ENCODE measurements around the gene PRICKLE1. TPM values are rescaled to one million over a fixed set of nuclear protein-coding genes. Genes with fewer than 3 reads are reported as not detected.

Gene PRICKLE1
- total RNA-seq, 1 donor from 2014 or later: 6.4 TPM

DNA sequence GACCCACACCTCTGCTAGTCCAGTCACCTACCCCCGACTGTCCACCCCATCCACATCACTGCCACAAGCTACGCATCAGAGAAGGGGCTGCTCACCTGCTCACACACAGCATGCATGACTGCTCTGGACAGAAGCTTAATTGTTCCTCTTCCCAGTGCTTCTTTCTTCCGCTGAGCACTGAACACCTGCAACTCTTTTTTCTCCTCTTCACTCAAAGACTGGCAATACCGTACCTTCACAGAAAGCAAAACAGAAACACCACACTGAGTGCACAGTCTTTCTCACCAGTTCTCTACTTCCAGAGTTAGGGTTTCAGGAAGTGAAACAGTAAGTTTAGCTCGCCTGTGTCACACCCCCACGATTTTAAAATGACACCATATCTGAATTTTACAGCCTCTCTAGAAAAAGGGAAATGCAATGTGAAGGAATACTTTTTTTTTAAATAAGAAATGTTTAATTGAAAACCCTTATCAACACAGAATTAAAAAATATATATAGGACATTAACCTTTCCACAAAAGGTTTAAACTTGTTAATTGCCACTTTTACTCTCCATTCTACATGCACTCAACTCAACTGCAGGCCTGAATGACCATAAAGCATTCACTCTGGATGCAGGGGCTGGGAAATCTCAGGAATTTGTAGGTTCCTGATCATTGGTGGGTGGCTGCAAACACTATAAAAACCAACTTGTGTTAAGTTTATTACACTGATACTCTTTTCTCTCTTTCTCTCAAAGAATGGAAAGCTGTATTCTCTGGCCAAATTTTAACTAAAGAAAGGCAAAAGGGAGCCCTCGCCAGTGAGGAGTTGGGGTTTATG lies 120.0 kb downstream of the PRICKLE1 start:
- Mint-ChIP-seq H3K36me3 (ENCODE audit: unreplicated experiment) (no peaks in the 10 kb centered on the region), H3K27me3 (ENCODE audit: unreplicated experiment) (no peaks in the 10 kb centered on the region), H3K9me3 (ENCODE audit: unreplicated experiment) (no peaks in the 10 kb centered on the region), H3K4me1 (ENCODE audit: low read depth, unreplicated experiment) (no peaks in the 10 kb centered on the region), H3K27ac (ENCODE audit: unreplicated experiment) (no peak overlapping the region), H3K4me3 (ENCODE audit: unreplicated experiment) (no peak overlapping the region)
- TF ChIP-seq, protein P1, sequence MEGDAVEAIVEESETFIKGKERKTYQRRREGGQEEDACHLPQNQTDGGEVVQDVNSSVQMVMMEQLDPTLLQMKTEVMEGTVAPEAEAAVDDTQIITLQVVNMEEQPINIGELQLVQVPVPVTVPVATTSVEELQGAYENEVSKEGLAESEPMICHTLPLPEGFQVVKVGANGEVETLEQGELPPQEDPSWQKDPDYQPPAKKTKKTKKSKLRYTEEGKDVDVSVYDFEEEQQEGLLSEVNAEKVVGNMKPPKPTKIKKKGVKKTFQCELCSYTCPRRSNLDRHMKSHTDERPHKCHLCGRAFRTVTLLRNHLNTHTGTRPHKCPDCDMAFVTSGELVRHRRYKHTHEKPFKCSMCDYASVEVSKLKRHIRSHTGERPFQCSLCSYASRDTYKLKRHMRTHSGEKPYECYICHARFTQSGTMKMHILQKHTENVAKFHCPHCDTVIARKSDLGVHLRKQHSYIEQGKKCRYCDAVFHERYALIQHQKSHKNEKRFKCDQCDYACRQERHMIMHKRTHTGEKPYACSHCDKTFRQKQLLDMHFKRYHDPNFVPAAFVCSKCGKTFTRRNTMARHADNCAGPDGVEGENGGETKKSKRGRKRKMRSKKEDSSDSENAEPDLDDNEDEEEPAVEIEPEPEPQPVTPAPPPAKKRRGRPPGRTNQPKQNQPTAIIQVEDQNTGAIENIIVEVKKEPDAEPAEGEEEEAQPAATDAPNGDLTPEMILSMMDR (IDR thresholded peaks at IDR 0.05; ENCODE audit: partially characterized antibody, unreplicated experiment): no peak
- DNase-seq: no peak

DNA sequence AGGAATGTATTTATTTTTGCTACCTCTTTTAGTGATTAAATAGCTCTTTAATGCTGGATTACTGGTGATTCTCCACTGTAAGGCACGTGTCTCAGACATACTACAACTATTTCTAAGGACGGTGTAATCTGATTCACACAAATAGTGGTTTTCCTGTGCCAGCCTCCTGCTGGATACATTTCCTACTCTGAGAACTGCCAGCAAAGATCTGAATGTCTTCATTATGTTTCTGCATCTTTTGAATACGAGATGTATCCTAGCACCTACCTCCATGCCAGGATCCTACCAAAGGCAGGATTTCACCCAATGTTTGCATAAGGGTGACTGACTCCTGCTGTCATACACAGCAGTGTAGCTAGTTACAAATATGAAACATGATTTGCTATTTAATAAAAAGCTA lies 120.6 kb downstream of the PRICKLE1 start:
- Mint-ChIP-seq H3K27ac (ENCODE audit: unreplicated experiment) (no peak overlapping the region), H3K4me1 (ENCODE audit: low read depth, unreplicated experiment) (no peaks in the 10 kb centered on the region), H3K36me3 (ENCODE audit: unreplicated experiment) (no peaks in the 10 kb centered on the region), H3K9me3 (ENCODE audit: unreplicated experiment) (no peaks in the 10 kb centered on the region), H3K27me3 (ENCODE audit: unreplicated experiment) (no peaks in the 10 kb centered on the region), H3K4me3 (ENCODE audit: unreplicated experiment) (no peak overlapping the region)
- TF ChIP-seq, protein P1 (IDR thresholded peaks at IDR 0.05; ENCODE audit: partially characterized antibody, unreplicated experiment): no peak
- no peak for DNase-seq

DNA sequence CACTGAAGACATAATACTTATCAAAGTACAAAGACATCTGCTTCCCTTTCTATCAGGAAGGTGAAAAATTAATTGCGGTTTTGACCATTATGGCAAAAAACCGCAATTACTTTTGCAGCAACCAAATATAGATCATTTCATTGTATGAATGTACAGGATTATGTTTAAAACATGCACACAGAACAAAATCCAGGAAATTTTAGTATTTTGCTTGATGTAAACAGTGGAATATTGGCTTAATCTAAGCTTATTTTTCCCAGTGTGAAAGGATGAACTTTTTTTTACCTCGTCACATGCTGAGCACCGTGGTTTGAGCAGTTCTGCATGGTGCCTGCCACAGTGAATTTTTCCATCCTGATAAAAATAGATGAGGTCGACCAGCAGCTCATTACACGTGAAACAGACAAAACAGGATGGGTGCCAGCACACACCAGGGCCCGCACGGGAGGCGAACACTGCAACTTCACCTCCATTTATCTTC lies 121.2 kb downstream of the PRICKLE1 start:
- H3K36me3 Mint-ChIP-seq (ENCODE audit: unreplicated experiment): no peaks in the 10 kb centered on the region
- H3K4me3 Mint-ChIP-seq (ENCODE audit: unreplicated experiment): no peak overlapping the region
- no peaks in the 10 kb centered on the region for H3K9me3 Mint-ChIP-seq (ENCODE audit: unreplicated experiment)
- H3K27ac Mint-ChIP-seq (ENCODE audit: unreplicated experiment): no peak overlapping the region
- H3K4me1 Mint-ChIP-seq (ENCODE audit: low read depth, unreplicated experiment): no peaks in the 10 kb centered on the region
- no peak for DNase-seq
- H3K27me3 Mint-ChIP-seq (ENCODE audit: unreplicated experiment): no peaks in the 10 kb centered on the region
- TF ChIP-seq, protein P1 (IDR thresholded peaks at IDR 0.05; ENCODE audit: partially characterized antibody, unreplicated experiment): no peak

DNA sequence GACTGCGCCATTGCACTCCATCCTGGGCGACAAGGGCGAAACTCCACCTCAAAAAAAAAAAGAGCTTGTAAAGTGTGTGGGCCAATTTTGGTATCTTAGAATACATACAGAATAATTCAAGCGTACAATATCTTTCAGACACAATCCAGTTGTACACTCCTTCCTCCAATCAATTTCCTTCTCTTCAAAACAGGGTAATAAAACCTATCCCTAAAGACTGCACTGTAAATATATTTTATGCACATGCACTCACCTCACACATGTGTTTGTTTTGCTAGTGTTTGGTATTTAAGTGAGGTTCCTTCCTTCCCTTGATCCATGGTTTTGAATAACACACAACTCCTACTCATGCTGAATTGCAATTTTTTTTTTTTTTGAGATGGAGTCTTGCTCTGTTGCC lies 125.9 kb downstream of the PRICKLE1 start:
- H3K9me3 Mint-ChIP-seq (ENCODE audit: unreplicated experiment): peaks cover 3% of the 10 kb centered on the region
- H3K27ac Mint-ChIP-seq (ENCODE audit: unreplicated experiment): no peak overlapping the region
- peaks cover 6% of the 10 kb centered on the region for H3K4me1 Mint-ChIP-seq (ENCODE audit: low read depth, unreplicated experiment)
- H3K4me3 Mint-ChIP-seq (ENCODE audit: unreplicated experiment): no peak overlapping the region
- H3K36me3 Mint-ChIP-seq (ENCODE audit: unreplicated experiment): peaks cover 6% of the 10 kb centered on the region
- H3K27me3 Mint-ChIP-seq (ENCODE audit: unreplicated experiment): peaks cover 2% of the 10 kb centered on the region
- TF ChIP-seq, protein P1 (IDR thresholded peaks at IDR 0.05; ENCODE audit: partially characterized antibody, unreplicated experiment): no peak
- no peak for DNase-seq

DNA sequence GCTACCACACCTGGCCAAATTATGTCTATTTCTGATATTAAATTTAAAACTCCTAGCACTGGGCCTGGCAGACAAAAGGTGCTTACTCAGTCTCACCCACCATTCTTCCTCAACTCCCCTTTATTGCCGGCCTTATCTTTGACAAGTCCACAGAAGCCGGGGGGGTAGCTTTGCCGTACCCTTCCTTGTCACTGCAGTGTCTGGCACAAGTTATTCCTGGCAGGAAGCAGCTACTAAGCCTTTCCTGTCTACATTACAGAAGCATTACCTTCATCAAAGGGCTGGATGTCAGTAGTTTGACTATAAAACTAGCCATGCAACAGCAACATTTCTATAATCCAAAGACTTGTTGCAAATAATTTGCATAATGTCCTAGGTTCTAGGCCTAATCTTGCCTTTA lies 127.1 kb downstream of the PRICKLE1 start:
- TF ChIP-seq, protein P1 (IDR thresholded peaks at IDR 0.05; ENCODE audit: partially characterized antibody, unreplicated experiment): no peak
- Mint-ChIP-seq H3K9me3 (ENCODE audit: unreplicated experiment) (peaks cover 3% of the 10 kb centered on the region), H3K4me1 (ENCODE audit: low read depth, unreplicated experiment) (peaks cover 8% of the 10 kb centered on the region), H3K4me3 (ENCODE audit: unreplicated experiment) (no peak overlapping the region), H3K36me3 (ENCODE audit: unreplicated experiment) (peaks cover 6% of the 10 kb centered on the region), H3K27me3 (ENCODE audit: unreplicated experiment) (peaks cover 2% of the 10 kb centered on the region), H3K27ac (ENCODE audit: unreplicated experiment) (no peak overlapping the region)
- DNase-seq: no peak

All from glutamatergic neuron (in vitro differentiated cells).